ENCODE data around the gene IGLL5.
A peak's percentile ranks its signal among the peaks of the same experiment; 100 is the strongest.

Gene IGLL5

DNA sequence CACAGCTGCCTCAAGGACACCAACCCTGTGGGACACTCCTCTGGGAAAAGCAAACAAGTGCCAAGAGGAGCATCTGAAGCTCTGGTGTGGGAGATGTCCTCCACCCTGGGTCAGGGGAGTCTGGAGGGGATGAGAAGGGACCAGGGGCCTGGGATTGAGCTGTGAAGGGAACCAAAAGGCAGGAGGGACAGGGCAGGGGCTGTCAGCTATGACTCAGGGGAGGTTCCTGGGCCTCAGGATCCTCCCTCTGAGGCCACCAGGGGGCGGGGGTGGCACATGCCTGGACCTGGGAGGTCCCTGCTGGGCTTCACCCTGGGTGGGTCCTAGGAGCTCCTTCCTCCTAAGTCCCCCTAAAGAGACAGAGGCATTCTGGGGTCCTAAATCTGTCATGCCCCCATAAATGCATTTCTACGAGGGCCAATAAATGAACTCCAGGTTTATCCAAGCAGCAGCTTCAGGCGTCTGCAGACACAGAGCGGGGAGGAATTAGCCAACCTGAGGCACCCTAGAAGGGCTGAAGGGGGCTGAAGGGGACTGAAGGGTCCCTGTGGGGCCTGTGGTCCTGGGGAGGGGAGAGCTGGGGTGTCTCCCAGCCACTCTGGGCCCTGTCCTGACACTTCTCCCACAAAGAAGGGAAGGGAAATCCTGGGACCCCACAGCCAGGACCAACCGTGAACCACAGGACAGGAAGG, 31.9 kb upstream of the IGLL5 start:
- TF ChIP-seq, protein P1, sequence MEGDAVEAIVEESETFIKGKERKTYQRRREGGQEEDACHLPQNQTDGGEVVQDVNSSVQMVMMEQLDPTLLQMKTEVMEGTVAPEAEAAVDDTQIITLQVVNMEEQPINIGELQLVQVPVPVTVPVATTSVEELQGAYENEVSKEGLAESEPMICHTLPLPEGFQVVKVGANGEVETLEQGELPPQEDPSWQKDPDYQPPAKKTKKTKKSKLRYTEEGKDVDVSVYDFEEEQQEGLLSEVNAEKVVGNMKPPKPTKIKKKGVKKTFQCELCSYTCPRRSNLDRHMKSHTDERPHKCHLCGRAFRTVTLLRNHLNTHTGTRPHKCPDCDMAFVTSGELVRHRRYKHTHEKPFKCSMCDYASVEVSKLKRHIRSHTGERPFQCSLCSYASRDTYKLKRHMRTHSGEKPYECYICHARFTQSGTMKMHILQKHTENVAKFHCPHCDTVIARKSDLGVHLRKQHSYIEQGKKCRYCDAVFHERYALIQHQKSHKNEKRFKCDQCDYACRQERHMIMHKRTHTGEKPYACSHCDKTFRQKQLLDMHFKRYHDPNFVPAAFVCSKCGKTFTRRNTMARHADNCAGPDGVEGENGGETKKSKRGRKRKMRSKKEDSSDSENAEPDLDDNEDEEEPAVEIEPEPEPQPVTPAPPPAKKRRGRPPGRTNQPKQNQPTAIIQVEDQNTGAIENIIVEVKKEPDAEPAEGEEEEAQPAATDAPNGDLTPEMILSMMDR (IDR thresholded peaks at IDR 0.05): peak; percentile 46

DNA sequence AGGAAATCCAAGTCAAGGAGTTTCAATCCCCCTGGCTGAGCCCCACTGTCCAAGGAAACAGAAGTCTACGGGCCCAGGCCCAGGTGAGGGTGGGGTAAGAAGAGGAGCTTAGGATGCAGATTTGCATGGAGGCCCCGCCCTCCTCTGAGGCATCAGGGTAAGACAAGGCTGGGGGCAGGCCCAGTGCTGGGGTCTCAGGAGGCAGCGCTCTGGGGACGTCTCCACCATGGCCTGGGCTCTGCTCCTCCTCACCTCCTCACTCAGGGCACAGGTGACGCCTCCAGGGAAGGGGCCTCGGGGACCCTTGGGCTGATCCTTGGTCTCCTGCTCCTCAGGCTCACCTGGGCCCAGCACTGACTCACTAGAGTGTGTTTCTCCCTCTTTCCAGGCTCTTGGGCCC, 31.3 kb upstream of the IGLL5 start:
- TF ChIP-seq, protein P1 (IDR thresholded peaks at IDR 0.05): no peak

DNA sequence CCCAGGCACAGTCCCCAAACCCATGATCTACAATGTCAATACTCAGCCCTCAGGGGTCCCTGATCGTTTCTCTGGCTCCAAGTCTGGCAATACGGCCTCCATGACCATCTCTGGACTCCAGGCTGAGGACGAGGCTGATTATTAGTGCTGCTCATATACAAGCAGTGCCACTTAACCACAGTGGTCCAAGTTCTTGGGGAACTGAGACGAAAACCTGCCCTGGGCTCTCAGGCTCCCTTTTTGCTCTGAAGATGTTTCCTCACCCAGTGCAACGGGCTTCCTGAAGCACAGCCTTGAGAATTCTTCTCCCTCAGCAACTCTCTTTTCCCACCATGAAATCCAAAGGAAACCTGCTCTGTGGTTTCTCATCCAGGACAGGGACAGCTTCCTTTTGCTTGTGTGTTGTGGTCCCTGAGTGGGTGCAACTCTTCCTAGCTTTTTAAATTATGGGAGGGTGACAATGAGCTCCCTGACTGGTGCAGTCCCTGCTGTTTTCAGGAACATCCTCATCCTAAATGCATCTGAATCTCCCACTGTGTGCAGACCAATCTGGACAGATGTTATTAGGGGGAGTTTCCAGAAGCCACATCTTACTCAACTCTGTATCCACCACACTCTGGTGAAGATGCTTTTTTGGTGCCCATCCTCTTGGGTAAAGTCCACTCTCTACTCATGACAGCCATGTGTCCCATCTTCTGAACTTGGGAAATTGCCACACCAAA, 30.6 kb upstream of the IGLL5 start:
- TF ChIP-seq, protein P1 (IDR thresholded peaks at IDR 0.05): no peak

DNA sequence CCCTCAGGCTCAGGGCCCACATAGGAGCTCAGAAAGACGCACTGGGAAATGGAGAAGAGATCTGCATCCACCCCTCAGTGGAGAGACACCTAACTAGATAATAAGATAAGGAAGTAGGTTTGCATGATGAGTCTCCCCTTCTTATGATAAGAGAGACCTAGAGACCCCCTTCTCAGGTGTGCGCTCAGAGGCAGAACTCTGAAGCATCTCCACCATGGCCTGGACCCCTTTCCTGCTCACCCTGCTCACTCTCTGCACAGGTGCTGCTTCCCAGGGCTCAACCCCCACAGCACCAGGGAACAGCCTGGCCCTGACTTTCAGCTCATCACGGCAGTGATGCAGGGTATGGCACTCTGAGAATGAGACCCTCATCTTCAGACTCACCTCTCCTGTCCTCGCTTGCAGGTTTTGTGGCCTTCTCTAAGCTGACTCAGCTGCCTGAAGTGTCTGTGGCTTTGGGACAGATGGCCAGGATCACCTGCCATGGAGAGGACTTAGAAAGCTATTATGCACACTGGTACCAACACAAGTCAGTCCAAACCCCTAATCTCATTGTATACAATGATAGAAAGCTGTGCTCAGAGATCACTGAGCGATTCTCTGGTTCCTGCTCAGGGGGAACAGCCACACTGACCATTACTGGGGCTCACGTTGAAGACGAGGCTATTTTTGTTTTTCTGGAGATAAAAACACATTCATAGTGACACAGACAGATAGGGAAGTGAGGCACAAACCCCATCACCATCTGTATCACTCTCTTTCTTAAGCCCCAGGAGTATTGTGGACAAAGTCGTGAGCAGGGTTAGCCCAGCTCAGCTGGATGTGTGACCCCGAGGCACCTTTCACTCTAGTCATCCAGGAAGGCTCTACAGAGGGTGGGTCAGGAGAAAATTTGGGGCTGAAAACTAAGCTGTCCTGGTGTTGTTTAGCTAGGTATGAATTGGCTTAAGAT, 29.7 kb upstream of the IGLL5 start:
- TF ChIP-seq, protein P1 (IDR thresholded peaks at IDR 0.05): no peak

DNA sequence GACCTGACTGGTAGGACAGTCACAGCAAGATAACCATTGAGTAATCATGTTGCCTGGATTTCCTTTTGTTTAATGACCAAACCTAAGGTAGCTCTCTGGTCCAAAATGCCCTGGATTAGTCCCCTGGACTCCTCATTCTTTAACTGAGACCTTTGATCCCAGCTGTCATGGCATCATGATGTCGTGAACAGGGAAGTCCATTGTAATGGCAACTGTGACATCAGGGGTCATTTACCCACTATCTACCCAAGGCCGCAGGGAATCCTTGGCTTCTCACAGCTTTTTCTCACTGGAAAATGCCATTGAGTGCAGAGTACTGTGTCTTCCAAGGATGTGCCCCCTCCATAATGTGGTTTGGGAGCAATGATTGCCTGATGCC, 29.1 kb upstream of the IGLL5 start:
- TF ChIP-seq, protein P1 (IDR thresholded peaks at IDR 0.05): no peak

DNA sequence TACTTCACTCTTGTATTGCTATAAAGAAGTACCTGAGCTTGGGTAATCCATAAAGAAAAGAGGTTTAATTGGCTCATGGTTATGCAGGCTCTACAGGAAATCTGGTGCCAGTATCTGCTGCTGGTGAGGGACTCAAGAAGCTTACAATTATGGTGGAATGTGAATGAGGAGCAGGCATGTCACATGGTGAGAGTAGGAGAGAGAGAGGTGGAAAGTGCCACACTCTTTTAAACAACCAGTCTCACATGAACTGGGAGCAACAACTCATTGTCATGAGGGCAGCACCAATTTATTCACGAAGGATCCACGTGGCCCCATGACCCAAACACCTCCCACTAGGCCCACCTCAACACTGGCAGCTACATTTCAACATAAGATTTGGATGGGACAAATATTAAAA, 24.6 kb upstream of the IGLL5 start:
- TF ChIP-seq, protein P1 (IDR thresholded peaks at IDR 0.05): no peak

DNA sequence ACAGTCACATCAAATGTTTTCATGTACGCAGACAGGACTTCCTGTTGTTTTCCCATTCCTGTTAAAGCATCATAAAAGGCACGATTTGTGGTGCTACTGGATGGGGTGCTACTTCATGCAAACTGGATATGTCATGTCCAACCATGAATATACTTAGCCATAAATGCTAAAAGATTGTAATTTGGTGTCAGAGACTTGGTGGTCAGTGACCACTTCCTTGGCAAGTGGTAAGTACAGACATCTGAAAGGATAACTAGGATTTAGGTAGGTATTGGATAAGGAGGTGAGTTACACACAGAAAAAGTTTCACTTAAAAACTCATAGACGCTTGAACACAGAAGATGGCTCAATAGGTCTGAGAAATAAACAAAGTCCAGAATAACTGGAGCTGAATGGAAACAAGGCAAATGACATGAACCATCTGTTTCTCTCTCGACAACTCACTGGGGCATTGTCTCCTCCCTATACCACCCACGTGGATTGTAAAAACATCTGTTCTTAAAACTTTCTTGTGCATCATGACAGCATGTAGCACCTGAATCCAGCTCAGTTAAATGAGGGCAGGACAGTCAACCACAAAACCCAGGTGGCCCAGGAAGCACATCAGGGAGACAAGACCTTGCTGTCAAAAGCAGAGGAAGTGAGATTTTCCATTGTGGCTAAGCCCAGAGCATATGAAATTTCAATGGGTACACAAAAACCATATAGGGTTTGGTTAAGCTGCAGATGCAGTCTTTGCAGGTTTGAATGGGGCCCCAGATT, 22.1 kb upstream of the IGLL5 start:
- TF ChIP-seq, protein P1 (IDR thresholded peaks at IDR 0.05): no peak
